Endothelial cell of umbilical vein (primary cell): ENCODE results near the gene CREM. TPM values are rescaled to one million over a fixed set of nuclear protein-coding genes. Genes with fewer than 3 reads are reported as not detected.

ENCODE experiments used
- BruUV-seq: library from RNA; stranded (reverse); fragments of 400-500 nt; replicated peaks from 2 replicates; lab custom pipeline; 2021; lab: Mats Ljungman, UMichigan
- CTCF ChIA-PET: fragments of 300-600, 350-600 bp; sonication (Branson Sonifier 250); formaldehyde crosslinking; loops from one replicate; lab custom pipeline; 2021; ENCODE audit warnings: antibody characterized with exemption, inconsistent platforms; lab: Charles Lee
- POLR2A ChIA-PET: fragments of 300-600, 350-600 bp; sonication (Branson Sonifier 250); formaldehyde crosslinking; loops from one replicate; lab custom pipeline; 2021; ENCODE audit warnings: antibody characterized with exemption, inconsistent platforms; lab: Charles Lee
- DNase-seq: peaks from one replicate; pipeline ENCODE4 v3.0.0-alpha.2; 2011; ENCODE audit warnings: low read depth, low spot score
- FAIRE-seq: peaks from 2 replicates; lab custom pipeline; 2011; peaks lifted over from hg19 to GRCh38; lab: Jason Lieb, UNC
- H2AFZ ChIP-seq: 2 replicates; pipeline ENCODE4 v1.6.0; 2012; ENCODE audit warnings: low read depth, low read length, control low read depth, inconsistent platforms
- H3K27ac ChIP-seq: 2 replicates; pipeline ENCODE4 v1.5.1; 2011; ENCODE audit warnings: low read depth, mild to moderate bottlenecking, control low read depth, low read length, moderate library complexity; ENCODE audit not compliant: insufficient read depth
- H3K27me3 ChIP-seq, 2 experiments: 2 replicates each; pipeline versions ENCODE4 v1.6.0 to v1.6.1; 2011; ENCODE audit warnings: low read length in 2 of 2, mixed read lengths in 1 of 2; ENCODE audit not compliant: control insufficient read depth in 2 of 2, insufficient read depth in 2 of 2
- H3K36me3 ChIP-seq, 2 experiments: 2 replicates in 1 of 2; 3 replicates in 1 of 2; pipeline ENCODE4 v1.5.1; 2011; ENCODE audit warnings: low read length in 2 of 2, mild to moderate bottlenecking in 1 of 2, moderate library complexity in 1 of 2; ENCODE audit not compliant: control insufficient read depth in 2 of 2, insufficient read depth in 2 of 2; ENCODE audit errors: extremely low read depth in 1 of 2
- H3K4me1 ChIP-seq: 3 replicates; pipeline ENCODE4 v1.5.1; 2011; ENCODE audit warnings: mild to moderate bottlenecking, low read length; ENCODE audit not compliant: control insufficient read depth, insufficient read depth; ENCODE audit errors: extremely low read depth
- H3K4me2 ChIP-seq: 2 replicates; pipeline ENCODE4 v1.6.1; 2011; ENCODE audit warnings: low read length, control low read depth, mixed read lengths; ENCODE audit not compliant: insufficient read depth
- H3K4me3 ChIP-seq, 3 experiments: fragments of 200-600 bp in 1 of 3; sonication (generic), shearing (Covaris generic) in 1 of 3; replicated peaks in 1 of 3; 2 replicates each; pipeline ENCODE4 v1.5.1; 2011 to 2016; ENCODE audit warnings: control low read depth in 3 of 3, low read length in 3 of 3, mild to moderate bottlenecking in 2 of 3, inconsistent platforms in 1 of 3, low read depth in 1 of 3, moderate library complexity in 1 of 3; ENCODE audit not compliant: insufficient read depth in 1 of 3
- H3K79me2 ChIP-seq: 2 replicates; pipeline ENCODE4 v1.6.0; 2012; ENCODE audit warnings: low read length, inconsistent platforms; ENCODE audit not compliant: control insufficient read depth, insufficient read depth
- H3K9ac ChIP-seq: replicated peaks from 2 replicates; pipeline ENCODE3; 2011; ENCODE audit warnings: low read length, control low read depth; ENCODE audit not compliant: insufficient read depth; ENCODE audit errors: extremely low read depth
- H3K9me1 ChIP-seq: replicated peaks from 3 replicates; pipeline ENCODE4 v1.6.0; 2011; ENCODE audit warnings: mild to moderate bottlenecking, low read length; ENCODE audit not compliant: control insufficient read depth, insufficient read depth; ENCODE audit errors: extremely low read depth
- H3K9me3 ChIP-seq: replicated peaks from 2 replicates; pipeline ENCODE4 v1.5.1; 2012; ENCODE audit warnings: low read length, inconsistent platforms; ENCODE audit not compliant: control insufficient read depth, insufficient read depth
- H4K20me1 ChIP-seq: replicated peaks from 2 replicates; pipeline ENCODE3; 2011; ENCODE audit warnings: mild to moderate bottlenecking, low read length; ENCODE audit not compliant: control insufficient read depth, insufficient read depth; ENCODE audit errors: extremely low read depth
- CTCF ChIP-seq, 2 donors: IDR thresholded peaks; 1 replicate in 1 of 2; 2 replicates in 1 of 2; pipeline ENCODE4 v1.5.1; 2011; ENCODE audit warnings: low read length in 2 of 2, mild to moderate bottlenecking in 2 of 2, moderate library complexity in 2 of 2, control low read depth in 1 of 2, inconsistent platforms in 1 of 2, low read depth in 1 of 2; ENCODE audit not compliant: insufficient read depth in 1 of 2; ENCODE audit errors: extremely low read depth in 1 of 2
- EZH2 ChIP-seq: IDR thresholded peaks from 2 replicates; pipeline ENCODE4 v1.6.1; 2012; ENCODE audit warnings: borderline replicate concordance, low read depth, mild to moderate bottlenecking, moderate library complexity, low read length, inconsistent platforms; ENCODE audit not compliant: severe bottlenecking
- FOS ChIP-seq: IDR thresholded peaks from 2 replicates; pipeline ENCODE4 v1.6.1; 2011; ENCODE audit warnings: mild to moderate bottlenecking, low read length, moderate library complexity, borderline replicate concordance; ENCODE audit not compliant: insufficient read depth
- GATA2 ChIP-seq: IDR thresholded peaks from 2 replicates; pipeline ENCODE4 v1.7.0; 2011; ENCODE audit warnings: low read depth, mild to moderate bottlenecking, moderate library complexity, mixed read lengths, low read length; ENCODE audit not compliant: insufficient read length, insufficient read depth
- JUN ChIP-seq: IDR thresholded peaks from 2 replicates; pipeline ENCODE4 v1.6.1; 2011; ENCODE audit warnings: borderline replicate concordance, low read depth; ENCODE audit not compliant: insufficient read length, insufficient read depth
- MYC ChIP-seq: IDR thresholded peaks from one replicate; pipeline ENCODE4 v1.6.1; 2011; ENCODE audit warnings: mild to moderate bottlenecking, low read depth, low read length
- POLR2A ChIP-seq: IDR thresholded peaks from 2 replicates; pipeline ENCODE4 v1.6.1; 2012; ENCODE audit warnings: low read depth, mild to moderate bottlenecking, control low read depth, low read length
- POLR2AphosphoS5 ChIP-seq: IDR thresholded peaks from 2 replicates; pipeline ENCODE4 v1.6.1; 2012; ENCODE audit warnings: low read depth, mild to moderate bottlenecking, control low read depth, low read length, moderate library complexity; ENCODE audit not compliant: insufficient read depth
- dilution Hi-C: fragments of 300-500 bp; cut with MboI; formaldehyde crosslinking; loops from one replicate; pipeline ENCODE4 v1.15.0; 2019; ENCODE audit warnings: low sequenced_read_pairs; ENCODE audit not compliant: extremely low pct_ligation_motif_present
- intact Hi-C: fragments of 100-400 bp; cut with micrococcal nuclease; formaldehyde crosslinking; loops from one replicate; pipeline ENCODE4 v1.10.0; 2022
- polyA plus RNA-seq, 4 experiments: library from polyadenylated mRNA; depleted of rRNA in 3 of 4; stranded (reverse) in 3 of 4; unstranded in 1 of 4; fragments of >200 nt; gene quantifications; 2 replicates each; pipeline versions ENCODE4 v1.2.1 to v1.2.3, GENCODE V29; 2011 to 2012; ENCODE audit warnings: missing spikeins in 1 of 4
- total RNA-seq: library from RNA; stranded (reverse); gene quantifications from 2 replicates; pipeline ENCODE4 v1.2.3, GENCODE V29; 2021
- TF ChIP-seq, protein P1 (sequence below): IDR thresholded peaks from 2 replicates; pipeline ENCODE4 v1.6.1; 2011; ENCODE audit not compliant: insufficient read depth, insufficient read length

CREM gene
- total and polyA plus RNA-seq, 2 donors (not counting 3 experiments of a cell fraction or from before 2014, with no cell fraction given) = 35.5 to 39.8 TPM

- Histone ChIP-seq H3K36me3 (no peaks in the 10 kb centered on the region), H3K4me1 (no peaks in the 10 kb centered on the region), H3K9ac (no peak overlapping the region), H3K4me3 (no peak overlapping the region), H3K4me2 (no peak overlapping the region), H4K20me1 (no peaks in the 10 kb centered on the region), H3K9me1 (no peaks in the 10 kb centered on the region), H3K27ac (no peak overlapping the region), H3K27me3 (no peaks in the 10 kb centered on the region), H3K79me2 (no peaks in the 10 kb centered on the region), H3K9me3 (no peaks in the 10 kb centered on the region), H2AFZ (no peak overlapping the region)
- intact Hi-C loops = no loop called here
- dilution Hi-C loops = no loop called here
- no TSS peak for BruUV-seq
- POLR2A ChIA-PET = no interaction called here
- TF ChIP-seq FOS (no peak), POLR2AphosphoS5 (no peak), MYC (no peak), POLR2A (no peak), EZH2 (no peak), CTCF (IDR thresholded peaks at IDR 0.05; ENCODE audit: extremely low read depth in 1 of 2, insufficient read depth in 1 of 2, low read depth in 1 of 2, low read length in 2 of 2) (no peak), GATA2 (no peak), JUN (no peak)
- TF ChIP-seq, protein P1, sequence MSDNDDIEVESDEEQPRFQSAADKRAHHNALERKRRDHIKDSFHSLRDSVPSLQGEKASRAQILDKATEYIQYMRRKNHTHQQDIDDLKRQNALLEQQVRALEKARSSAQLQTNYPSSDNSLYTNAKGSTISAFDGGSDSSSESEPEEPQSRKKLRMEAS = no peak
- FAIRE-seq (no peak), DNase-seq (no peak)
- CTCF ChIA-PET = interaction anchor here (1.9 to 4.1 kb wide), 2 partner anchors 17 to 52 kb away, joined by 5 to 16 read pairs; partner anchors contain the start of gene CREM
Observed at GRCh38 chr10:35178331-35178730, 51.7 kb downstream of the CREM start.
